HG02798 (cell line): Measurements from ENCODE around the gene NFAM1.

Experiments
- ATAC-seq: cut with Tn5 transposase; IDR thresholded peaks from one replicate; pipeline ENCODE4 v1.9.1; 2021; ENCODE audit warnings: mild to moderate bottlenecking; ENCODE audit not compliant: unreplicated experiment, poor library complexity

Gene NFAM1

GRCh38 chr22:42363892-42364291 lies 68.3 kb downstream of the NFAM1 start:
- no peak for ATAC-seq

DNA sequence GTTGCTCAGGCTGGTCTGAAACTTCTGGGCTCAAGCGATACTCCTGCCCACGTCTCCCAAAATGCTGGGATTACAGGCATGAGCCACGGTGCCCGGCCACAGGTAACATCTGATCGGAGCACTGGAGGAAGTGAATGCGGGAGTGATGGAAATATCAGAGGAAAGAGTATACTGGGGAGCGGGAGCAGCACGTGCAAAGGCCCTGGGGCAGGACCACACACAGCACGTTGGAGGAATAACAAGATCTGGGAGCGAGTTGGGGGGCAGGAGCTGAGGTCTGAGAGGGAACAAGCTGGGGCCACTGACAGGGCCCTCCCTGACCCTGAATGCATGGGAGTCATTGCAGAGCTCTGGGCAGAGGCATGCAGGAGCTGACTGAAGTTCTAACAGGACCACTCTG lies 70.7 kb downstream of the NFAM1 start:
- ATAC-seq = no peak

GRCh38 chr22:42360348-42360747 lies 71.9 kb downstream of the NFAM1 start:
- ATAC-seq = no peak

GRCh38 chr22:42358643-42359558 lies 73.3 kb downstream of the NFAM1 start:
- no peak for ATAC-seq

GRCh38 chr22:42357634-42358296 lies 74.4 kb downstream of the NFAM1 start:
- ATAC-seq = no peak

- ATAC-seq = no peak
Observed at GRCh38 chr22:42357221-42357620, 75.0 kb downstream of the NFAM1 start.

DNA sequence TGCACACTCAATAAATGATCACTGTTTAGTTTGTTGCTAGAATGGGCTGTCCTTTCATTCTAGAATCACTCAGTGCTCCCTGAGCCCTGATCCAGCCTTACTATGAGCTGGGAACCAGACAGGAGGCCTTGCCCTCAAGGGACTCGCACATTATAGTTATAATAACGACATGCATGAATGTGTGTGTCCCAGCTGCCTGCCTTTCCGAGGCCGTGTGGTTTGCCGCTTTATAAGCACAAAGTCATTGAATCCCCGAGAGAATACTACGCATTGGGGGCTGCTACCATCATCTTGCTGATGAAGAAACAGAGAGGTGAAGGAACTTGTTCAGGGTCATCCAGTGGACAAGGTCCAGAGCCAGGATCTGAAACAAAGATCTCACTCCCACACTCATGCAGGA lies 75.7 kb downstream of the NFAM1 start:
- ATAC-seq = no peak

DNA sequence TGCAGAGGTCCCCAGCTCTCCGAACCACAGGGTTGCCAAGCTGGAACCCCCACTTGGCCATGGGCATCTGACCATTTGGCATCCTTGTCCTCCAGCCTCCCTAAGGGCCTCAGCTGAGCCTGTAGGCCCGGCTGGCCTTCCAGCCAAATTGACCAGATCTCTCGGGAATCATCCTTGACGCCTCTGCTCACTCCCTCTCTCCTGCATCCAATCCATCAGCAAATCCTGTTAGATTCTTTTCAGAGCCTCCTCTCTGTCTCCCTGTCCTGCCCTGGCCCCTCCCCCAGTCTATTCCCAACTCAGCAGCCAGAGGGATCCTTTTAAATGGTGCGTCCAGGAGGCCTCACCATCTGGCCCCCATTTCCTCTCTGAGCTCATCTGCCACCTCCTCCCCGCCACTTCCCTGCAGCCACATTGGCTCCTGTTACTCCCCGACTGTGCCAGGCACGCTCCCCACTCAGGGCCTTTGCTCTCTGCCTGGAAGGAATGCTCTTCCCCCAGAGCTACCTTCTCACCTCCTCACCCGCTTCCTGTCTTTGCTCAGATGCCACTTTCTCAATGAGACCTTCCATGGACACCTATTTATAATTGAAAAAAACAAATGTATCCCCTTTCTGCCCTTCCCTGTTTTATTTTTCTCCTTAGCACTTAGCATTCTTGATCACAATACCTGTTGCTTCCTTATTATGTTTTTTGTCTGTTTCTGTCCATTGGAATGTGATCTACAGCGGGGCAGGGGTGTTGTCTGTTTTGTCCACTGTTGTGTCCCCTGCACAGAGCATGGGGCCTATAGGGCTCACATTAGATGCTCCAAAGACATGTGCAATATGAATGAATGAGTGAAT lies 78.1 kb downstream of the NFAM1 start:
- ATAC-seq = no peak

DNA sequence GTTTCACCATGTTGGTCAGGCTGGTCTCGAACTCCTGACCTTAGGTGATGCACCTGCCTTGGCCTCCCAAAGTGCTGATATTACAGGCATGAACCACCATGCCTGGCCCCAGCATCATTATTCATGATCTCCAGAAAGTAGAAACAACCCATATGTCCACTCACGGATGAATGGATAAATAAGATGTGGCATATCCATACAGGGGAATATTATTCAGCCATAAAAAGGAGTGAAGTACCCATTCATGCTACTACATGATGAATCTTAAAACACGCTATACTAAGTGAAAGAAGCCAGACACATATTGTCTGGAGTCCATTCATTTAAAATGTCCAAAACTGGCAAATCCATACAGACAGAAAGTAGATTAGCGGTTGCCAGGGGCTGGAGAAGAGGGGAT lies 81.8 kb downstream of the NFAM1 start:
- ATAC-seq = no peak

DNA sequence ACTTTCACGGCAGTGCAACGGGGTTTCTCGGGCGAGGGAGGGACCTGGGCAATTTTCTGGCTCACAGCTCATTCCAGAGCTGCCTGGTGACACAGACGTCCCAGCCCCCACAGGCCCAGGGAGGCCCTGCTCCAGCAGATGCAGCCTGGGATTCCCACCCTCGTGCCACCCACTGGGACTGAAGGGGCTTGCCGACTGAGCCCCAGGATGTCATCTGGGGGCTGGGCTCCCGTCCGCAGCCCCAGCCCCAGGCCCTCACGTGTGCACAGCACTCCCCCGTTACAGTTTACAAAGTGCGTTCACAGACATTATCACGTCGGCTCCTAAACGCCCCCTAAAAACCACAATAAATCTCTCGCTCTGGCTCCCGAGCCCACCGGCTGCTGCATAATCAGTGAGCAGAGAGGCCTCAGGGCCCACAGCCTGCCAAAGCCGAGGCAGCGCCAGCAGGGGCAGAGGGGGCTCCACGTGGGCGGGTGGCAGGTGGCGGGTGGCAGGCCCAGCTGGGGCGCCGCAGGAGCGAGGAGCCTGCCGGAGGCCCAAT lies 84.8 kb downstream of the NFAM1 start:
- ATAC-seq = no peak

DNA sequence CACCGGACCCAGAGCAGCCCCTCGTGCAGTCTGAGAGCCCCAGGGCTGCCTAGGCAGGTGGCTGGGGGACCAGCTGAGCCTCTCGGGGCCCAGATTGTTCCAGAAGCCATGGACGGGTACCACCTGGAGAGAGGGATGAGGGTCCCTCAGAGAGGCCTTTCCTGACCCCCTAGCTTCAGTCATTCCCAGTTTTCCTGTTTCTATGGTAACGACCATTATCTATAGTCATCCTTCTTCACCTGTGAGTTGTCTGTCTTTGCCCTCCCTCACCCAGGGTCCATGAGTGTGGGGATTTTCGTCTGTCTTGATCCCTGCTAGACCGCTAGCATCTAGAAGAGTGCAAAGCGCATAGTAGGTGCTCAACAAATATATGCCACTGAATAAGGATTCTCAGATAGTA lies 85.5 kb downstream of the NFAM1 start:
- ATAC-seq = no peak

- no peak for ATAC-seq
Observed at GRCh38 chr22:42345458-42345857, 86.7 kb downstream of the NFAM1 start.

GRCh38 chr22:42344361-42344905 lies 87.8 kb downstream of the NFAM1 start:
- no peak for ATAC-seq

DNA sequence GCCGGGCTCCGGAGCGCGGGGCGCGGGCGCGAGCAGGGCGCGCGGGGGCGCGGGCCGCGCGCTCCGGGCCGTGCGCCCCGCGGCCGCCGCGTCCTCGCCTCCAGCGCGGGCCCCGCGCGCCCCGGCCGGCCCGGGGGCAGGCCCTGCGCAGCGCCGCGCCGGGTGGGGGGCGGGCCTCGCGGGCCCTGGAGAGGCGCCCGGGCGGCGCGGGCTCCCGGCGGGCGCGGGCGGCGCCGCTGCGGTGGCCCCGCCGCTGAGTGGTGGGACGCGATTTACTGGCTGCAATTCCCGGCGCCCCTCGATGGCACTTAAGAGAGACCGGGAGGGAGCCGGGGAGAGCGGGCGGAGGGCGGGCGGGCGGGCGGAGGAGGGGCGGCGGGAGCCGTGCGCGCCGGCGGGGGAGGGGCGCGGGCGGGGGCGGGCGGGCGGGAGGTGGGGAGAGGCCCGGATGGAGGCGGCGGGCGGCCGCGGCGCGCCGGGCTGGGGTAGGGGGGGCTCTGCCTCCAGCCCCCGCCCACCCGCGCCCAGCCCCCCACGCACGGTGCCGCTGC lies 88.6 kb downstream of the NFAM1 start:
- no peak for ATAC-seq

- ATAC-seq = no peak
Observed at GRCh38 chr22:42343121-42343454, 89.1 kb downstream of the NFAM1 start.

DNA sequence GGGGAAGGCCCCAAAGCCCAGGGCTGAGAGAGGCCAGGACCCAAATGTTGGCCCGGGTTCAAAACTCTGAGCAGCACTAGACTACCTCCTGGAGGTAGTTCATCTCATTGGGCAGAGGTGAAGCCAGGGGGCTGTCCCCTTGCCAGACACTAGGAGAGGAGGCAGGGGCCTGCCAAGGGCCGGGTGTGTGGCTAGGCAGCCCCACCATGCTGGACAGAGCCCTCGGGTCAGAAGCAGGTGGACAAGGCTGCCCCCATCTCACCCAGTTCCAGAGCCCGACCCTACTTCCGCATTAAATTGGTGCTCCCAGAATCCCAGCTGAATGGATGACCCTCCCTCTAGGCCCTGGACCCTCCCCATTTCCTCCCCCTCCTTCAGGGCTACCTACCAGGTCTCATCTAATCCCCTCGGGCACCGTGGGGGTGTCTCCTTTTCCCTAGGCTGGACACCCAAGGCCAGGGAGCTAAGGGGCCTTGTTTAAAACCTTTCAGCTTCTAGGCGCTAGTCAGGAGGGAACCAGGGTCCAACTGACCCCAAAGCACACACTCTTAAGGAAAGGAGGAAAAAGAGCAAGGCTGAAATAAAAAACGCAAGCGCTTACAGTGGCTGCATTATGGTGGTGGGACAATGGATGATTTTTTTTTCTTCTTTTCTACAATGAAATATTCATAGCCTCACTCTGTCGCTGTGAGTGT lies 89.6 kb downstream of the NFAM1 start:
- no peak for ATAC-seq

- ATAC-seq = no peak
Observed at GRCh38 chr22:42341779-42342178, 90.4 kb downstream of the NFAM1 start.

DNA sequence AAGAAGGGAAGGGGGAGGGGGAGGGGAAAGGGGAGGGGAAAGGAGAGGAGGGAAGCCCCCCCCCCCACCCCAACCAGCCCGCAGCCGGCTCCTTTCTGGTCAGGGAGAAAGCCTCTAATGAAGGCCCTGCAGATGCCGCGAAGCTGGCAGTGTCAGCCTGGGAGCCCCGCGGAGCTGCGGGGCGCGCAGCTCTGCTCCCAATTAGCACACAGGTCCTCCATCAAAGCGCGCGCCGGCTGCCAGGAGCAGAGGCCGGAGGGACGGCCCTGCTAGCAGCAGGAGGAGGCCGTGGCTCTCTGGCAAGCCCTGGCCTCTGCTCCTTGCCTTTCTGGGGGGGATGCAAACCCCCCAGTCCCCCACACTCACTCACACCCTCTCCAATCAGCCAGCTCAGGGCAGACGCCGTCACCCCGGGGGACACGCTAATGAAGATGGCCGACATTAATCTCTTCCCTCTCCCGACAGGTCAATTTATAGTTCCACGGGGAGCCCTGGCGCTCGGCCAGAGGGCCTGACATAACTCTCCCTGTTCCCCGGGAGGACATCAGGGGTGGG lies 91.3 kb downstream of the NFAM1 start:
- no peak for ATAC-seq

DNA sequence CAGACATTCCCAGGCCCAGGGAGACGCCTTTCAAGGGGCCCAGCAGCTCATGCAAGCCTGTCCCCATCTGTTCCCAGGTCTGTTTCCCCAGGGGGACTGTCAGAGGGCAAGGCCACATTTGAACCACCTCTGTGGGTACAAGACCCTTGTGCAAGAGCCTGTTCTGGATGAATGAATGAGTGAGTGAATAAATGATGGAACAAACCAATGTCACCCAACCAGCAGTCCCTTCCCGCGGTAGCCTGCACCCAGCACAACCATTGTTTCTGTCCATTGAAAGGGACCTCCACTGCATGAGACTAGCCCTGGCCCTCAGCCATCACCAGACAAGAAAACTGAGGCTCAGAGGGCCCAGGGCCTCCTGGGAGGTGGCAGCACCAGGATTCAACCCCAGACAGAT lies 92.1 kb downstream of the NFAM1 start:
- ATAC-seq = no peak
